K562 (cell line): Measurements from ENCODE around the gene GPS2. TPM values are rescaled to one million over a fixed set of nuclear protein-coding genes. Genes with fewer than 3 reads are reported as not detected.

Source experiments
- ATAC-seq: fragments of 200-7000 bp; cut with Tn5 transposase; 3 replicates; pipeline ENCODE4 v1.9.1; 2020; ENCODE audit warnings: moderate library complexity
- BruUV-seq: library from RNA; stranded (reverse); fragments of 400-500 nt; replicated peaks from 2 replicates; lab custom pipeline; 2021; lab: Mats Ljungman, UMichigan
- CTCF ChIA-PET: fragments of 300-600 bp; formaldehyde crosslinking; extraction: SDS; loops from one replicate; lab custom pipeline; 2021; ENCODE audit warnings: low intra/inter-chr PET ratio; lab: Yijun Ruan, JAX
- POLR2A ChIA-PET: fragments of 300-600, 350-650 bp; sonication (Branson Sonifier 250); formaldehyde crosslinking; extraction: SDS; loops from one replicate; lab custom pipeline; 2021; ENCODE audit warnings: antibody characterized with exemption, inconsistent platforms; lab: Yijun Ruan, JAX
- DNase-seq, 4 experiments: peaks; one replicate each; pipeline versions ENCODE4 v3.0.0 to v3.0.0-alpha.2; 2011 to 2018; ENCODE audit warnings: low spot score in 3 of 4, mixed read lengths in 3 of 4; ENCODE audit errors: extremely low read depth in 1 of 4
- FAIRE-seq: peaks from 2 replicates; lab custom pipeline; 2011; peaks lifted over from hg19 to GRCh38; lab: Jason Lieb, UNC
- H2AFZ ChIP-seq: 2 replicates; pipeline ENCODE4 v1.6.0; 2011; ENCODE audit warnings: low read depth, low read length, control low read depth, inconsistent platforms
- H3K27ac ChIP-seq: fragments of 200-600 bp; 3 replicates; pipeline ENCODE4 v1.8.0; 2011; ENCODE audit warnings: low read depth, mild to moderate bottlenecking, control low read depth, inconsistent platforms, low read length, moderate library complexity, mixed read lengths; ENCODE audit errors: extremely low read depth
- H3K27me3 ChIP-seq, 2 experiments: fragments of 300-600 bp in 1 of 2; 2 replicates in 1 of 2; 3 replicates in 1 of 2; pipeline versions ENCODE4 v1.6.0 to v1.8.0; 2011; ENCODE audit warnings: inconsistent platforms in 2 of 2, low read length in 2 of 2, mild to moderate bottlenecking in 1 of 2, mixed read lengths in 1 of 2, moderate library complexity in 1 of 2; ENCODE audit not compliant: control insufficient read depth in 2 of 2, insufficient read depth in 2 of 2
- H3K36me3 ChIP-seq: fragments of 300-600 bp; 3 replicates; pipeline ENCODE4 v1.8.0; 2011; ENCODE audit warnings: mild to moderate bottlenecking, low read length, inconsistent platforms; ENCODE audit not compliant: control insufficient read depth, insufficient read depth
- H3K4me1 ChIP-seq, 2 experiments: fragments of 200-600 bp in 1 of 2; replicated peaks in 1 of 2; 2 replicates in 1 of 2; 3 replicates in 1 of 2; pipeline versions ENCODE4 v1.5.1 to v1.8.0; 2011; ENCODE audit warnings: inconsistent platforms in 2 of 2, low read length in 2 of 2, mild to moderate bottlenecking in 1 of 2, mixed read lengths in 1 of 2, moderate library complexity in 1 of 2; ENCODE audit not compliant: control insufficient read depth in 2 of 2, insufficient read depth in 2 of 2
- H3K4me2 ChIP-seq: 2 replicates; pipeline ENCODE4 v1.6.1; 2011; ENCODE audit warnings: low read length, control low read depth, inconsistent platforms, mixed read lengths; ENCODE audit not compliant: insufficient read depth
- H3K4me3 ChIP-seq: fragments of 200-600 bp; sonication (generic), shearing (Covaris generic); 2 replicates; pipeline ENCODE4 v1.5.1; 2016; ENCODE audit warnings: control low read depth, inconsistent platforms
- H3K79me2 ChIP-seq: fragments of 200-600 bp; 3 replicates; pipeline ENCODE4 v1.8.0; 2011; ENCODE audit warnings: low read length, inconsistent platforms; ENCODE audit not compliant: control insufficient read depth, insufficient read depth
- H3K9ac ChIP-seq, 2 experiments: 2 replicates each; pipeline versions ENCODE4 v1.6.0 to v1.6.1; 2011; ENCODE audit warnings: low read depth in 2 of 2, low read length in 2 of 2, control low read depth in 1 of 2, inconsistent platforms in 1 of 2, mild to moderate bottlenecking in 1 of 2, mixed read lengths in 1 of 2; ENCODE audit not compliant: insufficient read depth in 1 of 2
- H3K9me1 ChIP-seq: one replicate; pipeline ENCODE4 v1.6.0; 2011; ENCODE audit warnings: inconsistent platforms, mild to moderate bottlenecking, low read length, moderate library complexity; ENCODE audit not compliant: control insufficient read depth, insufficient read depth
- H3K9me3 ChIP-seq: replicated peaks from 2 replicates; pipeline ENCODE4 v1.5.1; 2011; ENCODE audit warnings: low read depth, low read length, inconsistent platforms; ENCODE audit not compliant: control insufficient read depth, insufficient read depth
- H4K20me1 ChIP-seq: replicated peaks from 2 replicates; pipeline ENCODE4 v1.6.1; 2011; ENCODE audit warnings: low read length, inconsistent platforms, mixed read lengths; ENCODE audit not compliant: control insufficient read depth, insufficient read depth
- SMARCB1 ChIP-seq: IDR thresholded peaks from 2 replicates; pipeline ENCODE4 v1.6.1; 2011; ENCODE audit warnings: improper control_type of control experiment, low read depth; ENCODE audit not compliant: insufficient read length
- WGBS: fragments of 100-300 bp; shearing (Covaris generic); methylation state at CpG from one replicate; pipeline ENCODE4 v1.1.6; 2016; ENCODE audit warnings: low coverage, mixed read lengths; ENCODE audit not compliant: insufficient coverage; ENCODE audit errors: missing lambda C conversion rate; 5-methylcytosine and 5-hydroxymethylcytosine counted together
- in situ Hi-C: fragments of 300-500 bp; cut with MboI; formaldehyde crosslinking; loops from 4 replicates; pipeline ENCODE4 v1.15.0; 2018; ENCODE audit warnings: inconsistent platforms, mixed read lengths
- intact Hi-C: fragments of 100-400 bp; cut with micrococcal nuclease; formaldehyde crosslinking; loops from 2 replicates; pipeline ENCODE4 v1.14.2; 2022
- polyA plus RNA-seq, 8 experiments: library from polyadenylated mRNA; depleted of rRNA in 4 of 8; stranded (reverse) in 5 of 8; unstranded in 3 of 8; fragments of >200 nt; fragmentation: Nextera tagmentation in 2 of 8; fragmentation: Illumina TruSeq in 1 of 8; extraction: Ambion mirVana in 2 of 8; extraction: Trizol in 1 of 8; gene quantifications; 2 replicates each; pipeline versions ENCODE4 v1.2.1 to v1.2.3, GENCODE V29; 2011 to 2014; ENCODE audit warnings: inconsistent platforms in 1 of 8, missing spikeins in 1 of 8
- total RNA-seq, 7 experiments: library from RNA; depleted of rRNA in 6 of 7; stranded (reverse); fragments of >200 nt in 6 of 7; fragmentation: Illumina TruSeq in 2 of 7; extraction: Trizol in 2 of 7; gene quantifications; 2 replicates each; pipeline versions ENCODE4 v1.2.1 to v1.2.3, GENCODE V29; 2011 to 2021; ENCODE audit warnings: low replicate concordance in 1 of 7
- TF ChIP-seq, protein P1 (sequence below), 3 experiments: fragments of 200-800 bp in 1 of 3; fragments of 250-450 bp in 1 of 3; fragments of 450-650 bp in 1 of 3; sonication (Bioruptor Pico) in 1 of 3; sonication (Bioruptor generic) in 1 of 3; formaldehyde crosslinking in 1 of 3; IDR thresholded peaks; 2 replicates each; pipeline versions ENCODE4 v1.6.1 to v1.8.0; 2016 to 2022; ENCODE audit warnings: mild to moderate bottlenecking in 2 of 3, missing genetic modification characterization in 2 of 3, missing compliant biosample characterization in 1 of 3, moderate library complexity in 1 of 3
- TF ChIP-seq, protein P2 (sequence below), 2 experiments: fragments of 200-800 bp in 1 of 2; sonication (Bioruptor generic) in 1 of 2; sonication (generic) in 1 of 2; formaldehyde crosslinking in 1 of 2; IDR thresholded peaks in 1 of 2; conservative IDR thresholded peaks in 1 of 2; 2 replicates each; pipeline versions ENCODE4 v1.5.0 to v1.6.1; 2016 to 2020; ENCODE audit warnings: missing compliant biosample characterization in 1 of 2, missing genetic modification characterization in 1 of 2, missing genetic modification reagents in 1 of 2
- TF ChIP-seq, protein P3 (sequence below): fragments of 450-650 bp; IDR thresholded peaks from 2 replicates; pipeline ENCODE4 v1.6.1; 2016; ENCODE audit warnings: low read depth

Gene GPS2
- total and polyA plus RNA-seq, 9 of the 15 experiments (the other 6 are each of a cell fraction or from before 2014, with no cell fraction given): 18.3 to 75.7 (median 37.0) TPM

DNA sequence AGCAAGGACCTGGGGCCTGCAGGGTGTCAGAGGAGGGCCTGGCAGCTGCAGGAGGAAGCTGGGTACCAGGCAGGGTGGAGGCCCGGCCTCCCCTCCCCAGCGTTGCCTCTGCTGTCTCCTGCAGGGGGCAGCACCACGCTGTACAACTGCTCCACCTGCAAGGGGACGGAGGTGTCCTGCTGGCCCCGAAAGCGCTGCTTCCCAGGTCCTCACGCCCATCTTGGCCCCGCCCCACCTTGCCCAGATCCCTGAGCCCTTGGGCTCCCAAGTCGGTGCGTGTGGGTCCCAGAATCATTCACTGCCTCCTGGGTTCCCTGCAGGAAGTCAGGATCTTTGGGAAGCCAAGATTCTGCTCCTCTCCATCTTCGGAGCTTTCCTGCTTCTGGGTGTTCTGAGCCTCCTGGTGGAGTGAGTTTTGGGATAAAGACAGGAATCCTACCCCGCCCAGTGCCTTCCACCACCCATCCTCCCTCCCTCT is 41.0 kb upstream of the GPS2 start (continued):
- no peak for TF ChIP-seq SMARCB1
- TF ChIP-seq, protein P1, sequence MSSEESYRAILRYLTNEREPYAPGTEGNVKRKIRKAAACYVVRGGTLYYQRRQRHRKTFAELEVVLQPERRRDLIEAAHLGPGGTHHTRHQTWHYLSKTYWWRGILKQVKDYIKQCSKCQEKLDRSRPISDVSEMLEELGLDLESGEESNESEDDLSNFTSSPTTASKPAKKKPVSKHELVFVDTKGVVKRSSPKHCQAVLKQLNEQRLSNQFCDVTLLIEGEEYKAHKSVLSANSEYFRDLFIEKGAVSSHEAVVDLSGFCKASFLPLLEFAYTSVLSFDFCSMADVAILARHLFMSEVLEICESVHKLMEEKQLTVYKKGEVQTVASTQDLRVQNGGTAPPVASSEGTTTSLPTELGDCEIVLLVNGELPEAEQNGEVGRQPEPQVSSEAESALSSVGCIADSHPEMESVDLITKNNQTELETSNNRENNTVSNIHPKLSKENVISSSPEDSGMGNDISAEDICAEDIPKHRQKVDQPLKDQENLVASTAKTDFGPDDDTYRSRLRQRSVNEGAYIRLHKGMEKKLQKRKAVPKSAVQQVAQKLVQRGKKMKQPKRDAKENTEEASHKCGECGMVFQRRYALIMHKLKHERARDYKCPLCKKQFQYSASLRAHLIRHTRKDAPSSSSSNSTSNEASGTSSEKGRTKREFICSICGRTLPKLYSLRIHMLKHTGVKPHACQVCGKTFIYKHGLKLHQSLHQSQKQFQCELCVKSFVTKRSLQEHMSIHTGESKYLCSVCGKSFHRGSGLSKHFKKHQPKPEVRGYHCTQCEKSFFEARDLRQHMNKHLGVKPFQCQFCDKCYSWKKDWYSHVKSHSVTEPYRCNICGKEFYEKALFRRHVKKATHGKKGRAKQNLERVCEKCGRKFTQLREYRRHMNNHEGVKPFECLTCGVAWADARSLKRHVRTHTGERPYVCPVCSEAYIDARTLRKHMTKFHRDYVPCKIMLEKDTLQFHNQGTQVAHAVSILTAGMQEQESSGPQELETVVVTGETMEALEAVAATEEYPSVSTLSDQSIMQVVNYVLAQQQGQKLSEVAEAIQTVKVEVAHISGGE (CRISPR knock-in tag; IDR thresholded peaks at IDR 0.05): no peak
- TF ChIP-seq, all 486 proteins: peak for 29

DNA sequence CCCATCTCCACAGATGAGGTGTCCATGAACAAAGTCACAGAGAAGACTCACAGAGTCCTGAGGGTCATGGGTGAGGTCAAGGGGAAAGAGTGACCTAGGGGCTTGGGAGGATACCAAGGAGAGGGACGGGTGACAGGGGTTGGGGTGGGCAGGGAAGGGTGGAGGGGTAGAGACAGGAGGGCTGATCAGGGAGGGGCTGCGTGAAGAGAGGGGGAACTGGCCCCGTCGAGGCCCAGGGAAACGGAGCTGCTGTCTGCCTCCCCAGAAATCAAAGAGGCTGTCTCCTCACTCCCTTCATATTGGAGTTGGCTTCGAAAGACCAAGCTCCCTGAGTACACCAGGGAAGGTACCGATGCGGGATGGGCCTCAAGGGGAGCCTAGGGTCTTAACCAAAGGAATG is 40.4 kb upstream of the GPS2 start:
- intact Hi-C loops: loop anchor here (5.0 kb wide), 2 partner anchors 147 to 207 kb away; partner anchors contain the start of gene SENP3
- Histone ChIP-seq H3K36me3 (no peaks in the 10 kb centered on the region), H3K27me3 (no peaks in the 10 kb centered on the region), H4K20me1 (no peaks in the 10 kb centered on the region), H3K4me2 (no peak overlapping the region), H3K4me3 (no peak overlapping the region), H3K9ac (no peak overlapping the region), H3K9me3 (no peaks in the 10 kb centered on the region), H3K27ac (no peak overlapping the region), H3K79me2 (peaks cover 8% of the 10 kb centered on the region), H3K4me1 (peaks cover 3 to 43% of the 10 kb centered on the region in 2 experiments; a peak in 3 of 5 replicates), H3K9me1 (no peaks in the 10 kb centered on the region), H2AFZ (no peak overlapping the region)
- BruUV-seq: no TSS peak
- ChIA-PET POLR2A (interaction anchor here (0.6 to 1.0 kb wide), 4 partner anchors 25 to 231 kb away, joined by 3 to 4 read pairs (median 4); no protein-coding TSS in a partner anchor), CTCF (interaction anchor here (0.7 to 1.7 kb wide), 2 partner anchors 127 to 204 kb away, joined by 5 to 9 read pairs; no protein-coding TSS in a partner anchor)
- ATAC-seq: no peak
- no peak for FAIRE-seq
- no peak for DNase-seq
- WGBS: no CpG with 5 or more reads among the region's 8 CpGs
- in situ Hi-C loops: loop anchor here (10.0 kb wide), 1 partner anchor 199 kb away; the partner anchor contains the start of gene TNFSF13
- TF ChIP-seq, protein P2, sequence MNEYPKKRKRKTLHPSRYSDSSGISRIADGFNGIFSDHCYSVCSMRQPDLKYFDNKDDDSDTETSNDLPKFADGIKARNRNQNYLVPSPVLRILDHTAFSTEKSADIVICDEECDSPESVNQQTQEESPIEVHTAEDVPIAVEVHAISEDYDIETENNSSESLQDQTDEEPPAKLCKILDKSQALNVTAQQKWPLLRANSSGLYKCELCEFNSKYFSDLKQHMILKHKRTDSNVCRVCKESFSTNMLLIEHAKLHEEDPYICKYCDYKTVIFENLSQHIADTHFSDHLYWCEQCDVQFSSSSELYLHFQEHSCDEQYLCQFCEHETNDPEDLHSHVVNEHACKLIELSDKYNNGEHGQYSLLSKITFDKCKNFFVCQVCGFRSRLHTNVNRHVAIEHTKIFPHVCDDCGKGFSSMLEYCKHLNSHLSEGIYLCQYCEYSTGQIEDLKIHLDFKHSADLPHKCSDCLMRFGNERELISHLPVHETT (CRISPR knock-in tag; conservative IDR thresholded peaks at IDR 0.05 in 1 of 2, IDR thresholded peaks at IDR 0.05 in 1 of 2): no peak
- TF ChIP-seq, protein P3, sequence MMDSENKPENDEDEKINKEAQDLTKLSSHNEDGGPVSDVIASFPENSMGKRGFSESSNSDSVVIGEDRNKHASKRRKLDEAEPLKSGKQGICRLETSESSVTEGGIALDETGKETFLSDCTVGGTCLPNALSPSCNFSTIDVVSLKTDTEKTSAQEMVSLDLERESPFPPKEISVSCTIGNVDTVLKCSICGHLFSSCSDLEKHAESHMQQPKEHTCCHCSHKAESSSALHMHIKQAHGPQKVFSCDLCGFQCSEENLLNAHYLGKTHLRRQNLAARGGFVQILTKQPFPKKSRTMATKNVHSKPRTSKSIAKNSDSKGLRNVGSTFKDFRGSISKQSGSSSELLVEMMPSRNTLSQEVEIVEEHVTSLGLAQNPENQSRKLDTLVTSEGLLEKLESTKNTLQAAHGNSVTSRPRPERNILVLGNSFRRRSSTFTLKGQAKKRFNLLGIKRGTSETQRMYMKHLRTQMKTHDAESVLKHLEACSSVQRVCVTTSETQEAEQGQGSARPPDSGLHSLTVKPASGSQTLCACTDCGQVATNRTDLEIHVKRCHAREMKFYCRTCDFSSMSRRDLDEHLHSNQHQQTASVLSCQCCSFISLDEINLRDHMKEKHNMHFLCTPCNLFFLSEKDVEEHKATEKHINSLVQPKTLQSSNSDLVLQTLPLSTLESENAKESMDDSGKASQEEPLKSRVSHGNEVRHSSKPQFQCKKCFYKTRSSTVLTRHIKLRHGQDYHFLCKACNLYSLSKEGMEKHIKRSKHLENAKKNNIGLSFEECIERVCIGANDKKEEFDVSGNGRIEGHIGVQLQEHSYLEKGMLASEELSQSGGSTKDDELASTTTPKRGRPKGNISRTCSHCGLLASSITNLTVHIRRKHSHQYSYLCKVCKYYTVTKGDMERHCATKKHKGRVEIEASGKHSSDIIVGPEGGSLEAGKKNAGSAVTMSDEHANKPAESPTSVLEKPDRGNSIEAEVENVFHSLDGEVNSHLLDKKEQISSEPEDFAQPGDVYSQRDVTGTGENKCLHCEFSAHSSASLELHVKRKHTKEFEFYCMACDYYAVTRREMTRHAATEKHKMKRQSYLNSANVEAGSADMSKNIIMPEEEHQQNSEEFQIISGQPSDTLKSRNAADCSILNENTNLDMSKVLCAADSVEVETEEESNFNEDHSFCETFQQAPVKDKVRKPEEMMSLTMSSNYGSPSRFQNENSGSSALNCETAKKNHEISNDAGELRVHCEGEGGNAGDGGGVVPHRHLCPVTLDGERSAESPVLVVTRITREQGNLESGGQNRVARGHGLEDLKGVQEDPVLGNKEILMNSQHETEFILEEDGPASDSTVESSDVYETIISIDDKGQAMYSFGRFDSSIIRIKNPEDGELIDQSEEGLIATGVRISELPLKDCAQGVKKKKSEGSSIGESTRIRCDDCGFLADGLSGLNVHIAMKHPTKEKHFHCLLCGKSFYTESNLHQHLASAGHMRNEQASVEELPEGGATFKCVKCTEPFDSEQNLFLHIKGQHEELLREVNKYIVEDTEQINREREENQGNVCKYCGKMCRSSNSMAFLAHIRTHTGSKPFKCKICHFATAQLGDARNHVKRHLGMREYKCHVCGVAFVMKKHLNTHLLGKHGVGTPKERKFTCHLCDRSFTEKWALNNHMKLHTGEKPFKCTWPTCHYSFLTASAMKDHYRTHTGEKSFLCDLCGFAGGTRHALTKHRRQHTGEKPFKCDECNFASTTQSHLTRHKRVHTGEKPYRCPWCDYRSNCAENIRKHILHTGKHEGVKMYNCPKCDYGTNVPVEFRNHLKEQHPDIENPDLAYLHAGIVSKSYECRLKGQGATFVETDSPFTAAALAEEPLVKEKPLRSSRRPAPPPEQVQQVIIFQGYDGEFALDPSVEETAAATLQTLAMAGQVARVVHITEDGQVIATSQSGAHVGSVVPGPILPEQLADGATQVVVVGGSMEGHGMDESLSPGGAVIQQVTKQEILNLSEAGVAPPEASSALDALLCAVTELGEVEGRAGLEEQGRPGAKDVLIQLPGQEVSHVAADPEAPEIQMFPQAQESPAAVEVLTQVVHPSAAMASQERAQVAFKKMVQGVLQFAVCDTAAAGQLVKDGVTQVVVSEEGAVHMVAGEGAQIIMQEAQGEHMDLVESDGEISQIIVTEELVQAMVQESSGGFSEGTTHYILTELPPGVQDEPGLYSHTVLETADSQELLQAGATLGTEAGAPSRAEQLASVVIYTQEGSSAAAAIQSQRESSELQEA: no peak
